ENCODE measurements around the gene DEPDC1B.

DEPDC1B gene

GRCh38 chr5:60727033-60727679 lies 27.2 kb upstream of the DEPDC1B start:
- no peaks in the 10 kb centered on the region for H3K9me3 ChIP-seq (ENCODE audit: insufficient read depth, low read length, severe bottlenecking)
- H3K4me3 ChIP-seq (ENCODE audit: low read depth in 1 of 2, low read length in 2 of 2) = no peak overlapping the region
- no peaks in the 10 kb centered on the region for H3K27me3 ChIP-seq (ENCODE audit: insufficient read depth, low read length, poor library complexity)
- no peak overlapping the region for H3K27ac ChIP-seq (ENCODE audit: low read length)
- DNase-seq (no peak), ATAC-seq (ENCODE audit: insufficient read depth, low read depth) (no peak)
- no peak overlapping the region for H3K9ac ChIP-seq (ENCODE audit: low read depth, low read length)
- H3K4me1 ChIP-seq (ENCODE audit: insufficient read depth, low read length) = no peaks in the 10 kb centered on the region
- no peaks in the 10 kb centered on the region for H3K36me3 ChIP-seq (ENCODE audit: insufficient read depth, low read length)
- H3K4me2 ChIP-seq (ENCODE audit: insufficient read depth, low read length) = no peak overlapping the region
- no peak overlapping the region for H2AFZ ChIP-seq (ENCODE audit: low read depth, low read length)
- no peaks in the 10 kb centered on the region for H3K79me2 ChIP-seq (ENCODE audit: insufficient read depth, low read length)
- H4K20me1 ChIP-seq (ENCODE audit: insufficient read depth, low read length) = no peaks in the 10 kb centered on the region
- TF ChIP-seq CTCF (IDR thresholded peaks at IDR 0.05; ENCODE audit: borderline replicate concordance, extremely low read depth, low read length, poor library complexity, severe bottlenecking) (no peak), EZH2 (IDR thresholded peaks at IDR 0.05; ENCODE audit: borderline replicate concordance, low read depth, low read length, severe bottlenecking) (no peak)

- ATAC-seq (ENCODE audit: insufficient read depth, low read depth) = no peak
- Histone ChIP-seq H3K36me3 (ENCODE audit: insufficient read depth, low read length) (no peaks in the 10 kb centered on the region), H3K9me3 (ENCODE audit: insufficient read depth, low read length, severe bottlenecking) (no peaks in the 10 kb centered on the region), H3K27me3 (ENCODE audit: insufficient read depth, low read length, poor library complexity) (no peaks in the 10 kb centered on the region), H3K4me2 (ENCODE audit: insufficient read depth, low read length) (no peak overlapping the region), H4K20me1 (ENCODE audit: insufficient read depth, low read length) (no peaks in the 10 kb centered on the region), H3K4me3 (ENCODE audit: low read depth in 1 of 2, low read length in 2 of 2) (no peak overlapping the region), H3K79me2 (ENCODE audit: insufficient read depth, low read length) (no peaks in the 10 kb centered on the region), H3K27ac (ENCODE audit: low read length) (no peak overlapping the region), H3K9ac (ENCODE audit: low read depth, low read length) (no peak overlapping the region), H2AFZ (ENCODE audit: low read depth, low read length) (no peak overlapping the region), H3K4me1 (ENCODE audit: insufficient read depth, low read length) (no peaks in the 10 kb centered on the region)
- no peak for TF ChIP-seq EZH2 (IDR thresholded peaks at IDR 0.05; ENCODE audit: borderline replicate concordance, low read depth, low read length, severe bottlenecking)
- TF ChIP-seq CTCF (IDR thresholded peaks at IDR 0.05; ENCODE audit: borderline replicate concordance, extremely low read depth, low read length, poor library complexity, severe bottlenecking) = no peak
- DNase-seq = no peak
Observed at GRCh38 chr5:60724126-60724525, 24.2 kb upstream of the DEPDC1B start.

GRCh38 chr5:60722416-60722815 lies 22.4 kb upstream of the DEPDC1B start:
- TF ChIP-seq CTCF (IDR thresholded peaks at IDR 0.05; ENCODE audit: borderline replicate concordance, extremely low read depth, low read length, poor library complexity, severe bottlenecking) = no peak
- TF ChIP-seq EZH2 (IDR thresholded peaks at IDR 0.05; ENCODE audit: borderline replicate concordance, low read depth, low read length, severe bottlenecking) = no peak
- DNase-seq = no peak
- no peak overlapping the region for H3K4me3 ChIP-seq (ENCODE audit: low read depth in 1 of 2, low read length in 2 of 2)
- no peaks in the 10 kb centered on the region for H3K27me3 ChIP-seq (ENCODE audit: insufficient read depth, low read length, poor library complexity)
- no peak overlapping the region for H3K9ac ChIP-seq (ENCODE audit: low read depth, low read length)
- no peaks in the 10 kb centered on the region for H3K79me2 ChIP-seq (ENCODE audit: insufficient read depth, low read length)
- no peak overlapping the region for H2AFZ ChIP-seq (ENCODE audit: low read depth, low read length)
- H3K4me2 ChIP-seq (ENCODE audit: insufficient read depth, low read length) = no peak overlapping the region
- no peaks in the 10 kb centered on the region for H3K9me3 ChIP-seq (ENCODE audit: insufficient read depth, low read length, severe bottlenecking)
- ATAC-seq (ENCODE audit: insufficient read depth, low read depth) = no peak
- no peaks in the 10 kb centered on the region for H3K4me1 ChIP-seq (ENCODE audit: insufficient read depth, low read length)
- no peaks in the 10 kb centered on the region for H3K36me3 ChIP-seq (ENCODE audit: insufficient read depth, low read length)
- no peaks in the 10 kb centered on the region for H4K20me1 ChIP-seq (ENCODE audit: insufficient read depth, low read length)
- no peak overlapping the region for H3K27ac ChIP-seq (ENCODE audit: low read length)

Data from DND-41 (cell line).